Measurements from ENCODE around the gene LUZP1.

The LUZP1 gene

DNA sequence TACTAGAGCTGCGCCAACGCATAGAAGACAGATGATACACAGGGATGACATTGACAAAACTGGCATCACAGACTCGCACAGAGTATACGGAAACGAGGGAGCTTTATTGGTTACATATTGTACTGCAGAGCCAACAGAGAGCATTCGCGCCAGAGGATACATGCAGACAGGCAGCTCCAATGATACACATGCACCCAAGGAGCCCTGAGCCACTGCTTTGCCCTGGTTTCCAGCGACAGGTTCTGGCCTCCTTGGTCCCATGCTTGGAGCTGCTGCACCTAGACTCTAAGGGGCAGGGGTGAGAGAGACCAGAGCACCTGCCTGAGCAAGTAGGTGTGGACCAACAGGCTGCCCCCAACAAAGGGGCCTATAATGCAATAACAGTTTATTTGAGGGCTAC is 83.8 kb downstream of the LUZP1 start:
- DNase-seq (ENCODE audit: low spot score): no peak

GRCh38 chr1:23083714-23084480 is 84.8 kb downstream of the LUZP1 start:
- DNase-seq (ENCODE audit: low spot score): no peak

DNA sequence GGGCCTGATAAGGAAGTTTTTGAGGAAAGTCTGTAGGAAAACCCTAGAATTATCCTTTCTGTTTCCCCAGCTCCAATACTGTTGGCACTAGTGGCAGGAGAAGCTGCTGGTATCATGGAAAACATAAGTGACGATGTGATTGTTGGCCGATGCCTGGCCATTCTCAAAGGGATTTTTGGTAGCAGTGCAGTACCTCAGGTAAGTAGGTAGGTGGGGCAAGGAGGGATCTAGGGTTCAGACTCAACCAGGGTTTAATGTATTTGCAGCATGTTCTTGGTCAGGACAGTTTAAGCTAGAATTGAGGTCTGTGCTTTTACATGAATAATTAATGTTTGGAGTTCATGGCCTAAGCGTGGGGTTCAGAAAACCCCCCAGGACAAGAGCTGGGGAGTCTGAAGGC is 87.3 kb downstream of the LUZP1 start:
- DNase-seq (ENCODE audit: low spot score): peak; percentile 11

GRCh38 chr1:23080885-23081284 is 87.8 kb downstream of the LUZP1 start:
- DNase-seq (ENCODE audit: low spot score): no peak

DNA sequence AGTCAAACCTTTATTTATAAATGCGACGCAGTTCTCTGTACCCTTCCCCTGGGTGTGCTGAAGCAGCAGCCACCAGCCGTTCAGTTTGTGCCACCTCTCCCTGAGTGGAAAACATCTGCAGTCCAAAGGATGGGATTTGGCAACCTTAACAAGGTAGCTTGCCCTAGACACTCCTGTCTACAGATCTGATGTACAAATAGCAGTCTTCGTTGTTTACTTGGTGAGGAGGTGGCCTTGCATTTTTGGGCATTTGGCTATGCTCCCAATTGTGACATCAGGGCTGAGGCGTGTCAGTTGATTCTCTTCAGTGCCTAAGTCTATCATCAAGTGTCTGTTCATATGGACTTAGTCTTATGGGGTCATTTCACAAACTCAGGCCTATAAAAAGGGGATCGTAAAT is 89.6 kb downstream of the LUZP1 start:
- DNase-seq (ENCODE audit: low spot score): no peak

- DNase-seq (ENCODE audit: low spot score): no peak
Observed at GRCh38 chr1:23074012-23074411, 94.6 kb downstream of the LUZP1 start.

DNA sequence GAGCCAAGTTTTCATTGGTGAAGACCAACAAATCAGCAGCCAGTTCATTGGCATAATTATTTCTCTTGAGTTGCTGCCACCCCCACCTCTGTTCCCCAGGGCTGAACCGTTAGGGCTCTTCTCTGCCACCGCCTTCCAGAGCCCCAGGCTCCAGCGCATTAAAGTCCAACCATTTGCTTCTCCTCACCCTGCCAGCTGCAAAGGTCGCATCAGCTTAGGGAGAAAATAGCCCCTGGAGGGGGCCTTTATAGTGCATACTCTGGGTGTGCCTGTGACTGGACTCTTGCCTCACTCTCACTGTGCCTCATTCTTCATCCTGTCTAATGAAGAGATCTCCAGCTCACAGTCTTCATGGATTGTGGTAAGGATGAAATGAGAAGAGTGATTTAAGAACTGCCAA is 99.0 kb downstream of the LUZP1 start:
- DNase-seq (ENCODE audit: low spot score): no peak

DNA sequence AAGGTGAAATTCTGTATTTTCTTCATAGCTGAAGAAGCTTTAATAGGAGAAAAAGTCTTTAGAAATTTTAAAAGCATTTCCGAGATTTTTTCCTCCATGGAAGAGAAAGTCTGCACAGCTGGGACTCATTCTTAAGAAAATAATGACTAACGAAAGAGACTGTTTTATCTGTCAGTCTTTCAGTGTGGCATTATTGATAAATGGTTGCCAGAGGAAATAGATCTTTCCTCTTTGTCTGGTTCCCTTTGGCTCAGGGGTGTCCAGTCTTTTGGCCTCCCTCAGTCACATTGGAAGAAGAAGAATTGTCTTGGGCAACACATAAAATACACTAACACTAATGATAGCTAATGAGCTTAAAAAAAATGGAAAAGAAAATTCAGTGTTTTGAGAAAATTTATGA is 99.5 kb downstream of the LUZP1 start:
- no peak for DNase-seq (ENCODE audit: low spot score)

- DNase-seq (ENCODE audit: low spot score): no peak
Observed at GRCh38 chr1:23066075-23066474, 102.6 kb downstream of the LUZP1 start.

- no peak for DNase-seq (ENCODE audit: low spot score)
Observed at GRCh38 chr1:23065385-23065784, 103.3 kb downstream of the LUZP1 start.

DNA sequence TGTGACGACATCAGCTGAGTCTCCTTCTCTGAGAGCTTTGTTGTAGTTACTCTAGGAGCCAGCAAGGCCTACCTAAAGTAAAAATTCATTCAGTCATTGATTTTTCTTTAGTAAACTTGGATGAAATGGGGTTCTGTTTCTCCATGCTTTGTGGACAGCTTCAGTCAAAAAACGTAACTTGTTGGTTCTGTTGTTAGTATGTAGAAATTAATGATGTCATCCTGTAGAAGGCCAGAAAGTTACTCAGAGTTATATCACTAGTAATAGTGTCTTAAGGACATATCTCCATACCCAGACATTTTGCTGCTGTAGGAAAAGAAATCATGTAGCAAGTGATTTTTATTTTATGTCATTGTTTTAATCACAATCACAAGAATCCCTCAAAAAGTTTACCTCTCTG is 106.4 kb downstream of the LUZP1 start:
- DNase-seq (ENCODE audit: low spot score): no peak

DNA sequence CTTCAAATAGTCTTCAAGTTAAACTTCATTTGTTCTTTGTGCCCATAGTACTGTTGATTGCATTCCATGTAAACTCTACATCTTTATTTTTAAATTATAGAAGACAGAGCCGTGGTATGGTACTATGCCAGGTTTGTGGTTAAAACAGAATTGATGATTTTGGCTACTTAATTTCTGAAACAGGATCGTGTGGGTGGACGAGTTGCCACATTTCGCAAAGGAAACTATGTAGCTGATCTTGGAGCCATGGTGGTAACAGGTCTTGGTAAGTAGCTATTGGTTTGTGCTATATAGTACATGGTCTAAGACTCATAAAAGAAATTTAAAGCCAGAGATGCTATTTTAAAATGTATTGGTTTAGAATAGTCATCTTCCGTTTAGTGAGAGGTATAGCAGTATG is 111.4 kb downstream of the LUZP1 start:
- DNase-seq (ENCODE audit: low spot score): no peak

DNA sequence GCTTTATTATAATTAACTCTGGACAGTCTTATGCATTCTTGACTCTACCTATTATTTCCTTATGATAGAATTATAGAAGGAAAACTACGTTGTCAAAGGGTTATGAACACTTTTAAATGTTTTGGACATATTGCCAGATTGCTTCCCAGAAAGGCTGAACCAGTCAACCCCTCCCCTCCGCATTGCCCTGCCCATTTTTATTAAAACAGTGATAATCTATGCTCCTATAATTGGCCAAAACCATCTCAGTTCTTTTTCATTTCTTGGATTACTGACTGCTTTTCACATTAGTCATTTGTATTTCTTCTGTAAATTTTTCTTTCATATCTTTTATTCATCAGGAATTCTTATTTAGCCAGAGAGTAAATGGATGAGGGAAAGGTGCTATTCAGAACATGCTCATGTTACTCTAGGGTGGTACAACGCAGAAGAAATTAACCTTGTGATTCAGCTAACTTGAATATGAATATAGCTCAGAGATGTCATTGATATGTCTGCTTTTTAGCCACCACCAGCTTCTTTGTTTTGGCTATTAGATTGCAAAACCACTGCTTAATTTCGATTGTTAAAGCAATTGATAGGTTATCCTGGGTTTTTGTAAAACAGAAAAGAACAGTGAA is 117.3 kb downstream of the LUZP1 start:
- no peak for DNase-seq (ENCODE audit: low spot score)

- no peak for DNase-seq (ENCODE audit: low spot score)
Observed at GRCh38 chr1:23050201-23050600, 118.5 kb downstream of the LUZP1 start.

DNA sequence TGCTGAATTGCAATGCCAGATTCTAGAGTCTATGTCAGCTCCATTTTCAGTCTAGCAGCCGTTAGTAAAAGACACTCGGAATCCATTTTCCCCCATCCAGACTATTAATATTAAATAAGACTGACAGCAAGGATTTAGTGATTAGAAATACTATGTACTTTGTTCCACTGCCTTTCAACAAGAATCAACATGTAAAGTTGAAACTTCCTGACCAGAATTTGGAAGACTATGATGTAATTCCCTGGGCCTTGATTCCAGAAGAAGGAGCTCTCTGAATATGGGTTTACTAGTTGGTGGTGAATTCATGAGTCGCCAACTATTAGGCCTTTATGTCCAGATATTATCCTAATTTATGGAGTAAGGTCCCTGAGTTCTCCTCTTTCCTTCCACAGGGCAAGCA is 124.6 kb downstream of the LUZP1 start:
- DNase-seq (ENCODE audit: low spot score): no peak

- DNase-seq (ENCODE audit: low spot score): no peak
Observed at GRCh38 chr1:23040509-23040908, 128.1 kb downstream of the LUZP1 start.

- DNase-seq (ENCODE audit: low spot score): no peak
Observed at GRCh38 chr1:23039308-23039826, 129.3 kb downstream of the LUZP1 start.

- DNase-seq (ENCODE audit: low spot score): no peak
Observed at GRCh38 chr1:23037081-23037740, 131.4 kb downstream of the LUZP1 start.

- no peak for DNase-seq (ENCODE audit: low spot score)
Observed at GRCh38 chr1:23035823-23036452, 132.7 kb downstream of the LUZP1 start.
